Measurements from ENCODE around the gene HECW1.

HECW1 gene

DNA sequence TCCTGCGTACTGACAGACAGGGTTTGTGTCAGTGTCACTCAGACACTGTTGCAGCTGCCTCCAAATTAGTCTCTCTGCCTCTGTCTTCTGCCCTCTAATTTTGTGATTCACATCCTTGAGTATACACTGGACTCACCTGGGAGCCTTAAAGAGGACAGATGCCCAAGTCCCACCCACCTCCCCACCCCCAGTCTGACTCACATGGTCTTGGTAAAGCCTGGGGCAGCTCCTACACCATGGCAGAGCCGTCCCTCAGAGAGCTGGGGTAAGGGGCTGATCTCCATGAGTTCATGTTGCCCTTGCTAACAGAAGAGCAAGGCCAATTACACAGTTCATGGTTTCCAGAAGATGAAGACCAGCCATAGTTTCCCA lies 272.8 kb downstream of the HECW1 start:
- DNase-seq: no peak

GRCh38 chr7:43385856-43386255 lies 273.4 kb downstream of the HECW1 start:
- DNase-seq: no peak

GRCh38 chr7:43387932-43388331 lies 275.5 kb downstream of the HECW1 start:
- no peak for DNase-seq

DNA sequence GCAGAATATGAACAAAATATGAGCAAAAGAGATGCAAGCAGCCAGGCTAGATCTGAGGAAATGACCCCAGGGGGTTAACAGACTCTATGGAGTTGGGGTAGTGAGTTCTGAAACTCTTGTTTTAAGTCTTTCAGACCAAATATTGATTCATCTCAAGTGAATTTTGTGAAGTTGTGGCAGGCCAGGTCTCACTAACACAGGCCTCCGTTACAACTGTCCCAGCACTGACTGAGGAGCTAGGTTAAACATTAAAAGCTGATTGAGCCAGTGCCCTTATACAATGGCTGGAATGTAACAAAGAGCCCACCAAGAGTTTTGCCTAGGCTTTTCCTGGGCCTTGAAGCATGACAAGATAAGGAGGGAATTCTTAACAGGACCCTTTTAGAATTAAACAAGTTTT lies 278.1 kb downstream of the HECW1 start:
- no peak for DNase-seq

DNA sequence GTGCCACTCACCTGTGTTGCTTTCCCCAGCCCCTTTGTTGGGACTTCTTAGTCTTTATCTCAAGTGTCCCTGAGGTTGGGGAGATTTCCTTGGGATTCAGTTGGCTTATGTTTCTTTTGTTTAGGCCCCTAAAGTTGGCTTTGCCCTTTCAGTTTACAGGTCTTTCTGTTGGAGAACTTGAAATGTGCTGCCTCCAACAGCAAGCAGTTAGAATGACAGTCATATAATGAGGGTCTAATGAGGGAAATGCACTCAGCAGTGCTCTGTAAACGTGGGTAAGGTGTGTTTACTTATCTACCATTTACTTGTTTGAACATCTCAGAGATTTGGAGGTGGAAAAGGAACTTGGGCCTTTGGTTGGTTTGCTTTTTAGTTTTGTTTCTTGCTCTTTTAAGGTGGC lies 279.1 kb downstream of the HECW1 start:
- no peak for DNase-seq

GRCh38 chr7:43392638-43393330 lies 280.3 kb downstream of the HECW1 start:
- DNase-seq: no peak

GRCh38 chr7:43394441-43395130 lies 282.1 kb downstream of the HECW1 start:
- no peak for DNase-seq

DNA sequence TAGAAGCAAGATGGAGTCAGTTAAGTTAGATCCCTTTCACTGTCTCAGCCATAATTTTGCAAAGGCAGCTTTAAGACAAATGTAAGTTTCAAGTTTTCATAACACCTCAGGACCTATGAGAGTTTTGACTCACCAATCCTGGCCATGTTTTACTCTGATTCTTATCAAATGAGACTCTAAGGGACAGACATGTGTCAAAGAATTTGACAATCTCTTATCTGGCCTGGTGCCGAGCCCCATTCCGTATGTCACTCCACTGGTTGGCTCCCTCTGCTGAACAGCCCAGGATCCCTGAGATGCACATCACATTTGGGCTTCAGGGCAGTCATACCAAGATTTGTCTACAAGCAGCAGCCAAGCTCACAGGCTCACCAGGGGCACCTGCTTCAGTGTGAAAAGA lies 282.9 kb downstream of the HECW1 start:
- DNase-seq: no peak

- DNase-seq: no peak
Measured at GRCh38 chr7:43396187-43396740, 283.8 kb downstream of the HECW1 start.

- DNase-seq: no peak
Measured at GRCh38 chr7:43398831-43399230, 286.4 kb downstream of the HECW1 start.

DNA sequence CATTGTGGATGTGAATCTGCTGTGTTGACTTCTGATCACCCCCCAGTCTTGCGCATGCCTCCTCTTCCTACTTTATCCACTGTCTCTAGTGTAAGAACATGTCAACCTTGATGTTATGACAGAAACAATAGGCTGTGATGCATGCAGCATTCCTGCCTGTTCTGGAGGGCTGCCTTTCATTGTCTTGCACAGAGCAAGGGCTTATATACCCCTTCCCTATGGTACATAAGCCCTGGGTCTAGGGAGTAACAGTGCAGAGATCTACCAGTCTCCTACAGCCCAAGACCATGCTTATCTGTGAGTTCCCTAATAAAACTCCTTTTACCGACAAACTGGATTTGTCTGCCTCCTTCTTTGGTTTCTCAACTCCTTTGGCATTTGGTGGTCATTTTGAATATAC lies 293.5 kb downstream of the HECW1 start:
- DNase-seq: no peak

- DNase-seq: no peak
Measured at GRCh38 chr7:43406961-43407360, 294.5 kb downstream of the HECW1 start.

- DNase-seq: no peak
Measured at GRCh38 chr7:43408981-43409380, 296.5 kb downstream of the HECW1 start.

DNA sequence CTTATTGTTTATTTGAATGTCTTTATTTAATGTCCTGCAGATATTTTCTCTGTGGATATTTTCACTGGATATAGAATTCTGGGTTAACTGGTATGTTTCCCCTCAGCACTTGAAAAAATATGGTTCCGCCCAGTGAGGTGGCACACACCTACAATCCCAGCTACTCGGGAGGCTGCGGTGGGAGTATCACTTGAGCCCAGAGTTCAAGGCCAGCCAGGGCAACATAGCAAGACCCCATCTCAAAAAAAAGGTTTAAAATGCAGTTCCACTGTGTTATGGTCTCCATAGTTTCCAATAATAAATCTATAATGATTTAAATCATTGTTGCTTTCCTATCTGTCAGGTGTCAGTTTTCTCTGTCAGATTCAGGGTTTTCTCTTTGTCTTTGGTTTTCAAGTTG lies 305.0 kb downstream of the HECW1 start:
- no peak for DNase-seq

GRCh38 chr7:43430411-43430810 lies 318.0 kb downstream of the HECW1 start:
- no peak for DNase-seq

- DNase-seq: no peak
Measured at GRCh38 chr7:43431020-43431595, 318.7 kb downstream of the HECW1 start.

DNA sequence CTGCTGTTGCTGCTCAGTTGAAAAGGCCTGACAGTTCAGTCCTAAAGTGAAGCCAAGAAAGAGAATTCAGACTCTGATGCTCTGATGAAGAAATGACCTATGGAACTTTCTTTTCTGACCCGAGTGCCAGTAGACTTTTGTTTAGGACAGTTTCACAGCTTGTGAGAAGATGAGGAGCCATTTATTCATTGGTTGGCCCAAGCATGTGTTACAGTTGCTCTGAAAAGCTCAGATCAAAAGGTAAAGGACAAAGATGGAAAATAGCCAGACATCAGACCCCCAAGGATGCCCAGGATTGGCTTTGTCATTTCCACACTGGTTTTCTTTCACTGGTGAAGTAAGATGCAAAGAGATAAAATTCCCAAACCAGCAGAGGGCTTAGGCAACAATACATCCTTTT lies 321.2 kb downstream of the HECW1 start:
- DNase-seq: no peak

GRCh38 chr7:43437001-43437400 lies 324.6 kb downstream of the HECW1 start:
- no peak for DNase-seq

- DNase-seq: no peak
Measured at GRCh38 chr7:43438897-43439479, 326.5 kb downstream of the HECW1 start.

DNA sequence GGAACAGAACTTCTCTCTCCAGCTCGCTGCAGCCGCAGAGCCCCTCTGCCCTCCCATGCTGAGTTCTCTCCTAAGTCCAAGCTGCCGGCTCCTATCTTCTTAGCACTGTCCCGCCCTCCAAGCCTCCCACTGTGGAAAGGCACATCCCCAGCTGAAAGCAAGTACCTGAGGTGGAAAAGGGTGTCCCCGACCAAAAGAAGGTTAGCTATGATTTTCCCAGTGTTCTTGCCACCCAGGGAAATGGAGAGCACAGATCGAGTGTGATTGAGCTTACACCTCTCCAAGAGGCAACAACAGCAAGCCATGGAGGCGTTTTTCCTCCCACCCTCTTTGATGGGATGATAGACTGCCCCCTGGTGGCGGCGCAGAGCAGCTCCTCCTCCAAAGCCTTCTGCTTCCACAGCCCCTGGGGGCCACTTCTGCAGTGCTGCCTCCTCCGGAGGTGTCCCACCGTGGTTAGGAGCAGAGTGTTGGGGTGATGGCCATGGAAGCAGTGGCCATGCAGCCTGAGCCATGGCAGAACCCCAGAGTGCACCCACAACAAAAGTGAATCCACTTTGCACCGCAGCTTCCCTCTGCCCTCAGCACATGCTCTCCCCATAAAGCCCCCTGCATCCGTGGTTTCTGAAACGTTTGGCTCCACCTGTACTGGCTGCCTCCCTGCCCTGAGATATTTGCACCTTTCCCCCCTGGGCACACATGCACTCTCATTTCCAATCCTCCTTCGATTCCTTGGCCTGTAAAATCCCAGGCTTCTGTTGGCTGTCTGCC lies 327.4 kb downstream of the HECW1 start:
- no peak for DNase-seq

- no peak for DNase-seq
Measured at GRCh38 chr7:43441231-43442130, 329.0 kb downstream of the HECW1 start.

- no peak for DNase-seq
Measured at GRCh38 chr7:43443381-43443780, 330.9 kb downstream of the HECW1 start.

Measured in NCI-H510A treated with DMSO at 0.1 percent for 48 hours (cell line).